Measurements from ENCODE around the gene GMCL1.

GRCh38 chr2:69893684-69894551 is 64.5 kb downstream of the GMCL1 start, which contains the start of gene SNRNP27:
- TF ChIP-seq CTCF (conservative IDR thresholded peaks at IDR 0.05; ENCODE audit: low read depth, low read length), result no peak
- no peak for TF ChIP-seq EZH2 (IDR thresholded peaks at IDR 0.05; ENCODE audit: low read length, unreplicated experiment)
- no peak for TF ChIP-seq EZH2phosphoT487 (IDR thresholded peaks at IDR 0.05; ENCODE audit: borderline replicate concordance, low read length)
